Measurements from ENCODE around the gene TNRC6B.
"Not testable (repeated sequence)": the region's sequence is repeated elsewhere in the genome, so short reads cannot be mapped to it uniquely, and the experiment has no call there.

TNRC6B gene

GRCh38 chr22:40276996-40277823 lies 99.5 kb downstream of the TNRC6B start:
- no peak for DNase-seq (ENCODE audit: low read depth in 2 of 2)

DNA sequence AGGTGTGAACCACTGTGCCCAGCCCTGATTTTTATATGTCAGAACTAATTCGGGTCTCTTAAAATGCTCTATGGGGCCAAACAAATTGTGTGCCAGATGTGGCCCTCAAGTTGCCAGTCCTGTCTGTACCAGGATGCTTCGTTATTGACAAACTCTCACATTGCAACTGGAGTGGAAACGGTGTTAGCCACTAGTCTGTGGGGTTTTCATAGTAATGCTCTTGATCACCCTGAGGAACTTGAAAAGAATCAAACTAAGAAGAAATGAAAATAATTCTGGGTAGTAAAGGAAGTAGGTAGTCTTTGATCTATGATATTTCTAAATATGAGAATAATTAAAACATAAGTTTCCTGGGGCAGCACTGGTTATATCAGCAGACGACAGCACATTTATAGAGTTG lies 101.3 kb downstream of the TNRC6B start:
- DNase-seq (ENCODE audit: low read depth in 2 of 2) = no peak

- no peak for DNase-seq (ENCODE audit: low read depth in 2 of 2)
These were observed 104.0 kb downstream of the TNRC6B start for GRCh38 chr22:40281717-40282116.

DNA sequence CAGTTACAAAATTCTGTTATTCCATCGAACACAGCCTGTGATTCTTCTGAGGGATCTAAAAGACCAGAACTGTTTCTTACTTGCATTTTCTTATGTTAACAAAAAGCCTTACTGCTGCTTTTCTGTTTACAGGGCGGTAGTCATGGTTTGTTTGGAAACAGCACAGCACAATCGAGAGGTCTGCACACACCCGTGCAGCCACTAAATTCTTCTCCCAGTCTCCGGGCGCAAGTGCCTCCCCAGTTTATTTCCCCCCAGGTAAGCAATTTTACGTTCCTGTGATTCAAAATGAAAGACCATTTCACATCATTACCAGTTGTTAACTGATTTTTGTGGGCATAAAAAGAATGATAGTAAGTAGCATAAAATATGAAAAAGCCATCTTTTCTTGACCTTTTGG lies 107.8 kb downstream of the TNRC6B start:
- DNase-seq (ENCODE audit: low read depth in 2 of 2) = no peak

GRCh38 chr22:40289991-40290459 lies 112.3 kb downstream of the TNRC6B start:
- DNase-seq (ENCODE audit: low read depth in 2 of 2) = peak; percentile 31 to 35

DNA sequence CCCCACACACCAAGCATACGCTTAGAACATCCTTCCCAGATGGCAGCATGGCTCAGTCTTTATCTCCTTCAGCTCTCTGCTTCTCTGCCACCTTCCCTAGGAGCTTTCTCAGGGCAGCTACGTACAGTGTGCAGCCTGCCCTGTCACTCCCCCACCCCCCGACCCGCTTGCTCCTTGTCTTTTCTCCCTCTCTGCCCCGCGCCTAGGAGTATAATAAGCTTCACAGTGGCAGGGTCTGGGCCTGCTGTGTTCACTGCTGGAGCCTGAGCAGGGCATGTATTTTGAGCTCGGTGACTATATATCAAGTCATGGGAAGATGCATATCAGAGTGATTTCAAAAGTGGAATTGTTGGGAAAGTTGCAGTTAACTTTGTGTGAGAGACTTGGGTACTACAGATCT lies 112.8 kb downstream of the TNRC6B start:
- no peak for DNase-seq (ENCODE audit: low read depth in 2 of 2)

GRCh38 chr22:40294696-40295095 lies 117.0 kb downstream of the TNRC6B start:
- no peak for DNase-seq (ENCODE audit: low read depth in 2 of 2)

- no peak for DNase-seq (ENCODE audit: low read depth in 2 of 2)
These were observed 122.6 kb downstream of the TNRC6B start for GRCh38 chr22:40300316-40300715.

DNA sequence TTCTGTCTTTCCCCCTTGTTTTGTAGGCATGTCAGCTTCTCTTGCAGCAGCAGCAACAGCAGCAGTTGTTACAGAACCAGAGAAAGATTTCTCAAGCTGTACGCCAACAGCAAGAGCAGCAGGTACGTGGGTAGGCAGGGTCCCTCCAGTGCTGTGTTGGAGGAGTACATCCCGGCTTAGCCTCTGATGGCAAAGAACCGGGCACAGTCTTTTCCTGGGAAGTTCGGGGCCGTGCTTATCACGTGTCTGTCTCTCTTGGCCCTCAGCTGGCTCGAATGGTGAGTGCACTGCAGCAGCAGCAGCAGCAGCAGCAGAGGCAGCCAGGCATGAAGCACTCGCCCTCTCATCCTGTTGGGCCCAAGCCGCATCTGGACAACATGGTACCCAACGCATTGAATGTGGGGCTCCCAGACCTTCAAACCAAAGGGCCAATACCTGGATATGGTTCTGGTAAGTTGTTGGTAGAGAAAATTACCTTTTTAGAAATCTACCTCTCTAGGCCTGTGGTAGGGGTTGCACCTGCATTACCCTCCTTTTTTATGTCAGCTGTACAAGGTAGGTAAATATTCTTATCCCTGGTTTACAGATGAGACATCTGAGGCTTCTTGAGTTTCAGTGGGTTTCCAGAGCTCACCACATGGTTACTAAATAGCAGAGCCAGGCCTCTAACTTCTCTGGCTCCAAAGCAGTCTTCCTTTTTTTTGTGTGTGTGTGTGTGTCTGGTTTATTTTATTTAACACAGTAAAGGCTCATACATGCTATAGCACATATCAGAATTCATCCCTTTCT lies 123.4 kb downstream of the TNRC6B start:
- no peak for DNase-seq (ENCODE audit: low read depth in 2 of 2)

DNA sequence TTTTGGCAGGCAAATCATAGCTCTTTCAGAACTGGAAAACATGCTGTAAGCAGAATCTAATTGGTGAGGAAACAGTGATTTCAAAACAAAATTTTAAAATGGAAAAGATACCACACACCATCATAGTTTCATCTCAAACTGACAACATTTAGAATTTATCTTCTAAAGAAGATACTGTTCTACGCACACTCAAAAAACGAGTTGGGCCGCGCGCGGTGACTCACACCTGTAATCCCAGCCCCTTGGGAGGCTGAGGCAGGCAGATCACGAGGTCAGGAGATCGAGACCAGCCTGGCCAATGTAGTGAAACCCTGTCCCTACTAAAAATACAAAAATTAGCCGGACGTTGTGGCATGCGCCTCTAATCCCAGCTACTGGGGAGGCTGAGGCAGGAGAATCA lies 124.4 kb downstream of the TNRC6B start:
- no peak for DNase-seq (ENCODE audit: low read depth in 2 of 2)

- no peak for DNase-seq (ENCODE audit: low read depth in 2 of 2)
These were observed 127.9 kb downstream of the TNRC6B start for GRCh38 chr22:40305625-40306024.

- DNase-seq (ENCODE audit: low read depth in 2 of 2) = no peak
These were observed 131.4 kb downstream of the TNRC6B start for GRCh38 chr22:40308999-40309573.

- no peak for DNase-seq (ENCODE audit: low read depth in 2 of 2)
These were observed 131.9 kb downstream of the TNRC6B start for GRCh38 chr22:40309631-40310030.

DNA sequence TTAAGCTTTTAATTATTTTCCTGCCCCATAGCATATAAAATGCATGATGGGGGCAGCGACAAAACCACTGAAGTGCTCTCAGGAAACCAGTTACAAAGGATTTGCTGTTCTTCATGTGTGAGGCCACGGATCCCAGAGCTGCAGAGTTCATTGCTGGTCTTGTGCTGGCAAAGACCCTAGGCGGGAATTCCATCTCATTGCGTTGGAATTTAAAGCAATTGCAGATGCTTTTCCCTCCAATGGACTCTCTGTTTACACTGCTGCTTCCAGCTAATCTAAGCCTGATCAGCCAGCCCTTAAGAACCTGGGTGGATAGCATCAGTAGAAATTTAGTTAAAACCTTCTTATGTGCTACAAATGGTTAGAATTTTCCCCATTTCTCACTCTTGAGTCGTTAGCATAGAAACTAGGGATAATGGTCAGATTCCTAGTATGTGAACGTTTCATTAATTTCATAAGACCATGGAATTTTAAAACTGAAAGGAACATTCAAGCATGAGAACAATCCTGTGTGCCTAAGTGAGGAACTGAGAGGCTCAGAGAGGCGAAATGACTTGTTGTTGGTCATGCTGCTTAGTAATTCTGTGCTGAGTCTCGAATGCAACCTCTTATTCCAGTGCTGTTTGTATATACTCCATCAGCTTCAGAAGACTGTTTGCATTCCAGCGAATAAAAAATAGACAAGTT lies 132.5 kb downstream of the TNRC6B start:
- no peak for DNase-seq (ENCODE audit: low read depth in 2 of 2)

DNA sequence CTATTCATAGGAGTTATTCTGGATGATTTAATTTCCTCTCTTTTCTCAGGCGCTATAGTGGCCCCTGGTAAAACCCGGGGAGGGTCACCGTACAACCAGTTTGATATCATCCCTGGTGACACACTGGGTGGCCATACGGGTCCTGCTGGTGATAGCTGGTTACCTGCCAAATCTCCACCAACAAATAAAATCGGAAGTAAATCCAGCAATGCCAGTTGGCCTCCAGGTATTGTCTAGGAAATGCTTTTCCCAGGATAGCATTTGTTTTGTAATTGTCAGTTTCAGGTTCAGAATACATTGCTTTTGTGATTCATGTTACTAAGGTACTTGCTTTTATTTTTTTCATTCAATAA lies 133.0 kb downstream of the TNRC6B start:
- DNase-seq (ENCODE audit: low read depth in 2 of 2) = no peak

GRCh38 chr22:40311646-40312045 lies 133.9 kb downstream of the TNRC6B start:
- not testable (repeated sequence) for DNase-seq (ENCODE audit: low read depth in 2 of 2)

DNA sequence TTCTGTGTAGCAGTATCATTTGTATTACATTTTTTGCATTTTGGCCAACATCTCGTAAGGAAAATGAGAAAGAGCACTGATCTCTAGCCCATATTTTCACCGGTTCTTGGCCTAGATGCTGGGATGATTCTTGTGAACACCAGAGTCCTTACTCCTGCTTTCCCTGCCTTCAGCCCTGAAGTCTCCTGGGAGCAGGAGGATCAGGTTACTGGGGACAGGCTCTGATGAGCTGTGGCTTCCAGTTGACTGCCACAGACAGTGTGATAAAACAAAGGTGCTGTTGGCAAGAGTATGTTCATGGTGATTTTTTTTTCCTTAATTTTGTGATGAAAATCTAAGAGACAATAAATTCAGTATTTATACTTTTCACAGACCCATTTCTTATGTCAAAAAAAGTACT lies 134.3 kb downstream of the TNRC6B start:
- no peak for DNase-seq (ENCODE audit: low read depth in 2 of 2)

- no peak for DNase-seq (ENCODE audit: low read depth in 2 of 2)
These were observed 135.3 kb downstream of the TNRC6B start for GRCh38 chr22:40313007-40313406.

DNA sequence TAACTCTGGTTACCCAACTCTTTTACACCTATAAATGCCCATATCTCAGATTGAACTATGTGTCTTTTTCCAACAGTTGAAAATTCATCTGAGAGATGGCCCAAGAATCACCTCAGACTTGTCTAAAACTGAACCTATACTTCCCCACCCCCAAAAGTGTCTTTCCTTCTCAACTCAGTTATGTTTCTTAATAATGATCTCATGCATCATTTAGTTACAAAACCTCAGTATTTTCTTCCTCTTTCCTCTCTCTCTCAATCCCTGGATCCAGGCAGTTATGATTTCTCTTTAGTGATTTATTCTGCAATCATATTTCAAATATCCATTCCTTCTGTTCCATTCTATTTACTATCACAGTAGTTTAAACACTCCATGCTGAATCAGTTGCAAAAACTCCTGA lies 136.3 kb downstream of the TNRC6B start:
- no peak for DNase-seq (ENCODE audit: low read depth in 2 of 2)

GRCh38 chr22:40320687-40321086 lies 143.0 kb downstream of the TNRC6B start:
- DNase-seq (ENCODE audit: low read depth in 2 of 2) = no peak

DNA sequence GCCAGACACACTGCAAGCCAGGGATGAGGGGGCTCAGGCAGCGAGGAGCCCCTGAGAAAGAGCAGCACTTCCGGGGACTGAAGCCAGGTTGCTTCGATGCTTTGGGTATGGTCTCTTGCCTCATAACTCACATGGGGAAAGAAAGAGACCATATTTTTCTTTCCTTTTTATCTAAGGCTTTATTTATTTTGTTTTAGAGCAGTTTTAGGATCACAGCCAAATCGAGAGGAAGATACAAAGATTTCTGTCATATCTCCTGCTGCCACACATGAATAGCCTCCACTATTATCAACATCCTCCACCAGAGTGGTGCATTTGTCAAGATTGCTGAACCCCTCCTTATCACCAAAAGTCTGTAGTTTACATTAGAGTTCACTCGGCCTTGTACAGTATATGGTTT lies 144.3 kb downstream of the TNRC6B start:
- DNase-seq (ENCODE audit: low read depth in 2 of 2) = no peak

DNA sequence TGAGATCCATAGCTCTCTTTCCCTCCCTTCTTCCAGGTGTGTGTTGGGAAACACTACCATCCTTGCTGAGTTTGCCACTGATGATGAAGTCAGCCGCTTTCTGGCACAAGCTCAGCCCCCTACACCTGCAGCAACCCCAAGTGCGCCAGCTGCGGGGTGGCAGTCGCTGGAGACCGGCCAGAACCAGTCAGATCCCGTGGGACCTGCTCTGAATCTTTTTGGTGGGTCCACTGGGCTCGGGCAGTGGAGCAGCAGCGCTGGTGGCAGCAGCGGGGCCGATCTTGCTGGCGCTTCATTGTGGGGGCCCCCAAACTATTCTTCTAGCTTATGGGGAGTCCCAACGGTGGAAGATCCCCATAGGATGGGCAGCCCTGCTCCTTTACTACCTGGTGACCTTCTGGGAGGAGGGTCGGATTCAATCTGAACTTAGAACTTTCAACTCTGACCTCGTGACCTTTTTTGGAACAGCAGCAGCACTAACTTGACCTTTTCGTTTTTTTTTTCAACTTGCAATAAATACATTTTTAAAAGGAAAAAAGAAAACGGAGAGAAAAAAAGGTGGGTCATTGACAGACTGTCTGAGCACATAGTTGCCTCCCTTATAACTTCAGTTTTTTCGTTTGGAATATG lies 145.2 kb downstream of the TNRC6B start:
- no peak for DNase-seq (ENCODE audit: low read depth in 2 of 2)

Data from stimulated activated CD8-positive, alpha-beta memory T cell treated with anti-CD3 and anti-CD28 coated beads, Interleukin-2, amount 100 ng/mL, for 1 hour (primary cell).